Right lung (tissue), 10 donors: ENCODE measurements around the gene STOM. TPM values are rescaled to one million over a fixed set of nuclear protein-coding genes. Genes with fewer than 3 reads are reported as not detected.
"Not testable (repeated sequence)": the region's sequence is repeated elsewhere in the genome, so short reads cannot be mapped to it uniquely, and the experiment has no call there.

ENCODE experiments used
- DNase-seq, 2 donors: peaks; one replicate each; pipeline ENCODE4 v3.0.0-alpha.2; 2013
- long read RNA-seq, 8 donors: transcript quantifications; one replicate each; lab custom pipeline, GENCODE V29; 2026
- polyA plus RNA-seq, 5 donors: library from polyadenylated mRNA; unstranded; fragments of 120-200 nt; gene quantifications; one replicate each; pipeline versions ENCODE4 v1.2.1 to v1.2.3, GENCODE V29; 2013; ENCODE audit warnings: inconsistent platforms in 1 of 5, low replicate concordance in 1 of 5; ENCODE audit not compliant: insufficient read length in 5 of 5, insufficient read depth in 1 of 5

STOM gene
- polyA plus RNA-seq, result 100 to 1,000 TPM in 3 of 5 donors, 10 to 100 TPM in 2; 97.4 to 131 (median 108) TPM
- long read RNA-seq, donor 1, transcript STOM-201 (7 exons, 3,010 nt), result major isoform, 53 of 63 reads
- long read RNA-seq, donor 1, partial matches to known transcripts, result 10 of 63 reads
- long read RNA-seq, donor 1, other reads (novel, unspliced or antisense), result 0 of 63 reads
- long read RNA-seq, donor 2, transcript STOM-201 (7 exons, 3,010 nt), result major isoform, 17 of 17 reads
- long read RNA-seq, donor 2, partial matches to known transcripts, result 0 of 17 reads
- long read RNA-seq, donor 2, other reads (novel, unspliced or antisense), result 0 of 17 reads
- long read RNA-seq, donor 3, transcript STOM-201 (7 exons, 3,010 nt), result major isoform, 18 of 24 reads
- long read RNA-seq, donor 3, partial matches to known transcripts, result 6 of 24 reads
- long read RNA-seq, donor 3, other reads (novel, unspliced or antisense), result 0 of 24 reads
- long read RNA-seq, donor 4, transcript STOM-201 (7 exons, 3,010 nt), result major isoform, 28 of 34 reads
- long read RNA-seq, donor 4, partial matches to known transcripts, result 6 of 34 reads
- long read RNA-seq, donor 4, other reads (novel, unspliced or antisense), result 0 of 34 reads
- long read RNA-seq, donor 5, transcript STOM-201 (7 exons, 3,010 nt), result major isoform, 27 of 41 reads
- long read RNA-seq, donor 5, partial matches to known transcripts, result 14 of 41 reads
- long read RNA-seq, donor 5, other reads (novel, unspliced or antisense), result 0 of 41 reads
- long read RNA-seq, donor 6, transcript STOM-201 (7 exons, 3,010 nt), result major isoform, 38 of 65 reads
- long read RNA-seq, donor 6, partial matches to known transcripts, result 27 of 65 reads
- long read RNA-seq, donor 6, other reads (novel, unspliced or antisense), result 0 of 65 reads
- long read RNA-seq, donor 7, transcript STOM-201 (7 exons, 3,010 nt), result major isoform, 25 of 25 reads
- long read RNA-seq, donor 7, partial matches to known transcripts, result 0 of 25 reads
- long read RNA-seq, donor 7, other reads (novel, unspliced or antisense), result 0 of 25 reads
- long read RNA-seq, donor 8, transcript STOM-201 (7 exons, 3,010 nt), result major isoform, 9 of 9 reads
- long read RNA-seq, donor 8, partial matches to known transcripts, result 0 of 9 reads
- long read RNA-seq, donor 8, other reads (novel, unspliced or antisense), result 0 of 9 reads

- DNase-seq, result peak in 1 of 2 donors; percentile 76
These were observed at the start of gene STOM for GRCh38 chr9:121369595-121370265. STOM (minus strand) TSS chr9:121370250; CDS start chr9:121370187, 63 bp downstream.

GRCh38 chr9:121411993-121412392 is 41.9 kb upstream of the STOM start:
- no peak for DNase-seq

- no peak for DNase-seq
These were observed 35.8 kb upstream of the STOM start for GRCh38 chr9:121405899-121406298.

- DNase-seq, result no peak
These were observed 34.9 kb upstream of the STOM start for GRCh38 chr9:121404906-121405305.

- DNase-seq, result peak; percentile 48 to 59
These were observed 30.0 kb upstream of the STOM start for GRCh38 chr9:121399883-121400607.

- no peak for DNase-seq
These were observed 29.3 kb upstream of the STOM start for GRCh38 chr9:121399126-121399882.

- no peak for DNase-seq
These were observed 28.3 kb upstream of the STOM start for GRCh38 chr9:121398374-121398773.

GRCh38 chr9:121397277-121397676 is 27.2 kb upstream of the STOM start:
- DNase-seq, result not testable (repeated sequence)

GRCh38 chr9:121395558-121395957 is 25.5 kb upstream of the STOM start:
- DNase-seq, result no peak

- DNase-seq, result no peak
These were observed 24.2 kb upstream of the STOM start for GRCh38 chr9:121394292-121394691.

- no peak for DNase-seq
These were observed 23.3 kb upstream of the STOM start for GRCh38 chr9:121393318-121393717.

- no peak for DNase-seq
These were observed 20.3 kb upstream of the STOM start for GRCh38 chr9:121390372-121390771.

- no peak for DNase-seq
These were observed 18.3 kb upstream of the STOM start for GRCh38 chr9:121388140-121388905.

- no peak for DNase-seq
These were observed 16.6 kb upstream of the STOM start for GRCh38 chr9:121386442-121387175.

- no peak for DNase-seq
These were observed 13.7 kb upstream of the STOM start for GRCh38 chr9:121383715-121384114.

GRCh38 chr9:121380846-121381245 is 10.8 kb upstream of the STOM start:
- DNase-seq, result no peak

- no peak for DNase-seq
These were observed 6.3 kb upstream of the STOM start for GRCh38 chr9:121376214-121376830.
